ENCODE results near the gene NPIPA3.
"Not testable (repeated sequence)": the region's sequence is repeated elsewhere in the genome, so short reads cannot be mapped to it uniquely, and the experiment has no call there.

Gene NPIPA3

DNA sequence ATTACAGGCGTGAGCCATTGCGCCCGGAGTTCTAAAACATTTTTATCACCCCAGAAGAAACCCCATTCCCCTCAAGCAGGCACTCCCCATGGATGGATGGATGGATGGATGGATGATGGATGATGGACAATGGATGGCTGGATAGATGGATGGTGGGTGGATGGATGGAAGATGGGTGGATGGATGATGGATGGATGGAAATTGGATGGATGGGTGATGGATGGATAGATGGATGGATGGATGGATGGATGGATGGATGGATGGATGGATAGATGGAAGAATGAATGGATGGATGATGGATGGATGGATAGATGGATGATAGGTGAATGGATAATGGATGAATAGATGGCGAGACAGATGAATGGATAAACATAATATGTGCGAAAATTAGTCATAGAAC, 25.6 kb upstream of the NPIPA3 start:
- DNase-seq (ENCODE audit: low spot score), result no peak
- TF ChIP-seq, protein P1, sequence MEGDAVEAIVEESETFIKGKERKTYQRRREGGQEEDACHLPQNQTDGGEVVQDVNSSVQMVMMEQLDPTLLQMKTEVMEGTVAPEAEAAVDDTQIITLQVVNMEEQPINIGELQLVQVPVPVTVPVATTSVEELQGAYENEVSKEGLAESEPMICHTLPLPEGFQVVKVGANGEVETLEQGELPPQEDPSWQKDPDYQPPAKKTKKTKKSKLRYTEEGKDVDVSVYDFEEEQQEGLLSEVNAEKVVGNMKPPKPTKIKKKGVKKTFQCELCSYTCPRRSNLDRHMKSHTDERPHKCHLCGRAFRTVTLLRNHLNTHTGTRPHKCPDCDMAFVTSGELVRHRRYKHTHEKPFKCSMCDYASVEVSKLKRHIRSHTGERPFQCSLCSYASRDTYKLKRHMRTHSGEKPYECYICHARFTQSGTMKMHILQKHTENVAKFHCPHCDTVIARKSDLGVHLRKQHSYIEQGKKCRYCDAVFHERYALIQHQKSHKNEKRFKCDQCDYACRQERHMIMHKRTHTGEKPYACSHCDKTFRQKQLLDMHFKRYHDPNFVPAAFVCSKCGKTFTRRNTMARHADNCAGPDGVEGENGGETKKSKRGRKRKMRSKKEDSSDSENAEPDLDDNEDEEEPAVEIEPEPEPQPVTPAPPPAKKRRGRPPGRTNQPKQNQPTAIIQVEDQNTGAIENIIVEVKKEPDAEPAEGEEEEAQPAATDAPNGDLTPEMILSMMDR (IDR thresholded peaks at IDR 0.05), result no peak
- no peak overlapping the region for H3K27ac ChIP-seq
- H3K4me3 ChIP-seq, result no peak overlapping the region

DNA sequence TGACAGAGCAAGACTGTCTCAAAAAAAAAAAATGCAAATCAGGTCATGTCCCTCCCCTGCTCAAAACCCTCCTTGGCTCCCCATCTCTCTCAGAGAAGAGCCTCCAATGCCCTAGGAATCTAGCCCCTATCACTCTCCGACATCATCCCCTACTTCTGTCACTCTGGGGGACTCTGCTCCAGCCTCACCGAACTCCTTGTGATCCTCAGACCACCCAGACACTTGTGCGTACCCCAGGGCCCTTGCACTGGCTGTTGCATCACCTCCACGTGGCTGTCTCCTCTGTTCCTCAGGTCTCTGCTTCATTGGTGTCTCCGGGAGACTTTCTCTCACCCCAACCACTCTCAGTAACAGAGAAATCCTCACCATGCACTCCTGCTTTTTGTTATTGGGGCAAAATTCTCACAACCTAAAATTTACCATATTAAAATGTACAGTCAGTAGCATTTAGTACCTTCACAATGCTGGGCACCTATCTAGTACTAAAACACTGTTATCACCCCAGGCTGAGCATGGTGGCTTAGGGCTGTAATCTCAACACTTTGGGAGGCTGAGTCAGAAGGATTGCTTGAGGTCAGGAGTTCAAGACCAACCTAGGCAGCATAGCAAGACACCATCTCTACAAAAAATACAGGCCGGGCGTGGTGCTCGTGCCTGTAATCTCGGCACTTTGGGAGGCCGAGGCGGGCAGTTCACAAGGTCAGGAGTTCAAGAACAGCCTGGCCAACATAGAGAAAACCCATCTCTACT, 24.3 kb upstream of the NPIPA3 start:
- no peak for DNase-seq (ENCODE audit: low spot score)
- TF ChIP-seq, protein P1 (IDR thresholded peaks at IDR 0.05), result no peak
- Histone ChIP-seq H3K27ac (no peak overlapping the region), H3K4me3 (no peak overlapping the region)

DNA sequence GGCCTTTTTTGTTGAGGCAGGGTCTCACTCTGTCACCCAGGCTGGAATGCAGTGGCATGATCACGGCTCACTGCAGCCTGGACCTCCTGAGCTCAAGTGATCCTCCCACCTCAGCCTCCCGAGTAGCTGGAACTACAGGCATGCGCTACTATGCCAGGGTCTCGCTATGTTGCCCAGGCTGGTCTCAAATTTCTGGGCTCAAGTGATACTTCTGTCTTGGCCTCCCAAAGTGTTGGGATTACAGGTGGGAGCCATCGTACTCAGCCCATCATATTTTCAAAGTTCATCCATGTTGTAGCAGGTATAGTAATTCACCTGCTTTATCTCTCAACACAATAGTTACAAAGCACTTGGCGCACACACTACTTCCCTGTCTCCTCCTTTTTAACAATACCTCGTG, 22.8 kb upstream of the NPIPA3 start:
- DNase-seq (ENCODE audit: low spot score), result not testable (repeated sequence)

GRCh38 chr16:14681115-14681514, 22.1 kb upstream of the NPIPA3 start:
- Histone ChIP-seq H3K4me3 (no peak overlapping the region), H3K27ac (no peak overlapping the region)
- TF ChIP-seq, protein P1 (IDR thresholded peaks at IDR 0.05), result no peak
- DNase-seq (ENCODE audit: low spot score), result no peak

More for the DNA sequence above, 22.8 kb upstream of the NPIPA3 start:
- not testable (repeated sequence) for H3K4me3 ChIP-seq, H3K27ac ChIP-seq

DNA sequence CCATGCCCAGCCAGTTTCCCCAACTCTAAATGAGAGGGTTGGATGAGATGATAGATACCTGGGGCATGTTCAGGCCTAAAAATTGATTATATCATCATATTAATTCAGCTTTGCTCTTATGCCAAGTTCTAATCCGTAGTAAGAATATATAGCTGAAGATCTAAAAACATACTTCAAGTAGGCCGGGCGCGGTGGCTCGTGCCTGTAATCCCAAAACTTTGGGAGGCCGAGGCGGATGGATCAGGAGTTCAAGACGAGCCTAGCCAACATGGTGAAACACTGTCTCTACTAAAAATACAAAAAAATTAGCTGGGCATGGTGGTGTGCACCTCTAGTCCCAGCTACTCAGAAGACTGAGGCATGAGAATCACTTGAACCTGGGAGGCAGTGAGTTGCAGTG, 21.1 kb upstream of the NPIPA3 start:
- TF ChIP-seq, protein P1 (IDR thresholded peaks at IDR 0.05), result no peak
- no peak overlapping the region for H3K27ac ChIP-seq
- DNase-seq (ENCODE audit: low spot score), result no peak

DNA sequence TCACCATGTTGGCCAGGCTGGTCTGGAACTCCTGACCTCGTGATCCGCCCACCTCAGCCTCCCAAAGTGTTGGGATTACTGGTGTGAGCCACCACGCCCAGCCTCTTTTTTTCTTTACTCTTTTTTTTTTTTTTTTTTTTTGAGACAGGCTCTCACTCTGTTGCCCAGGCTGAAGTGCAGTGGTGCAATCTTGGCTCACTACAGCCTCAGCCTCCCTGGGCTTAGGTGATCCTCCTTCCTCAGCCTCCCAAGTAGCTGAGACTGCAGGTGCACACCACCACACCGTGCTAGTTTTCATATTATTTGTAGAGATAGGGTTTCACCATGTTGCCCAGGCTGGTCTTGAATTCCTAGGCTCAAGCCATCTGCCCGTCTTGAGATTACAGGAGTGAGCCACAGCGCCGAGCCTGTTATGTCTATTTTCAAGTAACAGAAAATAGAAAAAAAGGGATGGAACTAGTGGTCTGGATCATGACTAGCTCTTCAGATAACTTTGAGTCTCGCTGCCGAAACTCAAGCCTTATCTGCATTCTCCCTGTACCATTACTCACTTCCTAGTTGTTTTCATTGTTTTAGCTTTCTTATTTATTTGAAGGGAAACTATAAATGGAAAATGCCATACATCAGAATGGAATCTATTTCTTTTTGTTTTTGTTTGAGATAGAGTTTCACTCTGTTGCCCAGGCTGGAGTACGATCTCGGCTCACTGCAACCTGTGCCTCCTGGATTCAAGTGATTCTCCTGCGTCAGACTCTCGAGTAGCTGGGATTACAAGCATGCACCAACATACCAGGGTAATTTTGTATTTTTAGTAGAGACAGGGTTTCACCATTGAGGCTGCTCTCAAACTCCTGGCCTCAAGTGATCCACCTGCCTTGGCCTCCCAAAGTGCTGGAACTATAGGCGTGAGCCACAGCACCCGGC, 17.1 kb upstream of the NPIPA3 start:
- H3K4me3 ChIP-seq; DNase-seq (ENCODE audit: low spot score); H3K27ac ChIP-seq: not testable (repeated sequence)

More for the DNA sequence above, 21.1 kb upstream of the NPIPA3 start:
- H3K4me3 ChIP-seq, result no peak overlapping the region

GRCh38 chr16:14694129-14694528, 9.1 kb upstream of the NPIPA3 start, which contains the start of gene PLA2G10:
PLA2G10 (minus strand) TSS chr16:14694308; CDS start chr16:14694229, 79 bp downstream.
- not testable (repeated sequence) for DNase-seq (ENCODE audit: low spot score); H3K4me3 ChIP-seq; H3K27ac ChIP-seq

DNA sequence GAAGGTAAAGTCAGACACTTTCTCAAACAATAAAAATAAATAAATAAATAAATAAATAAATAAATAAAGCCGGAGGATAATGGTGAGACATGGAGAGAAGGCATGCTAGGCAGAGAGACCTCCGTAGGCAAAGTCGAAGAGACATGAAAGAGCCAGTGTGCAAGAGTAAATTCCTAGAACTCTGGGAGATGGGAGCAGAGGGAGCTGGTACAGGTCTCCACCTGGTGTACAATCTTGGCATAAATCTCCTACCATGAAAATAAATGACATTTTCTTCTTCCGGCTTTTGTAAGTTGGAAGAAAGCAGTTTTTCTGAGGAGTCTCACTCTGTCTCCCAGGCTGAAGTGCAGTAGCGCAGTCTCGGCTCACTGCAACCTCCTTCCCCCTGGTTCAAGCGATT, 1.4 kb upstream of the NPIPA3 start:
- DNase-seq (ENCODE audit: low spot score); H3K4me3 ChIP-seq: not testable (repeated sequence)

GRCh38 chr16:14702672-14703071, 539 bp upstream of the NPIPA3 start:
- DNase-seq (ENCODE audit: low spot score); H3K4me3 ChIP-seq; H3K27ac ChIP-seq: not testable (repeated sequence)

More for the DNA sequence above, 1.4 kb upstream of the NPIPA3 start:
- not testable (repeated sequence) for H3K27ac ChIP-seq

DNA sequence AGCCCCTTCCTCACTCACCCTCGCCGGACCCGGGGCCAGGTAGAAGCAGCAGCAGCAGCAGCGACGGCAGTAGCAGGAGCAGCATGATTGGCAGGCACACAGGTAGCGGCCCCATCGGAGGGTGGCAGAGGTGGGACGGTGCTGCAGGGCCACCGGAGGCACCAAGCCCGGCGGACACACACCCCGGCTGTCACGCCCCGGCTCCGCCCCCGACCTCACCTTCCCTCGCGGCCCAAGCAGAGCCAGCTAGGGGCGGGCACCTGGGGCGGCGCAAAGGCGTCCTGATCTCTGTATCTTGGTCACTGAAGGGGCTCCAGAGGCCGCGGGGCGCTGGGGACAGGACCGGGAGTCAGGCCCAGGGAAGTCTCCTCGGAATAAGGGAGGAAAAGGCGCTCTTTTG, 30.0 kb downstream of the NPIPA3 start:
- H3K27ac ChIP-seq; DNase-seq (ENCODE audit: low spot score); H3K4me3 ChIP-seq: not testable (repeated sequence)

DNA sequence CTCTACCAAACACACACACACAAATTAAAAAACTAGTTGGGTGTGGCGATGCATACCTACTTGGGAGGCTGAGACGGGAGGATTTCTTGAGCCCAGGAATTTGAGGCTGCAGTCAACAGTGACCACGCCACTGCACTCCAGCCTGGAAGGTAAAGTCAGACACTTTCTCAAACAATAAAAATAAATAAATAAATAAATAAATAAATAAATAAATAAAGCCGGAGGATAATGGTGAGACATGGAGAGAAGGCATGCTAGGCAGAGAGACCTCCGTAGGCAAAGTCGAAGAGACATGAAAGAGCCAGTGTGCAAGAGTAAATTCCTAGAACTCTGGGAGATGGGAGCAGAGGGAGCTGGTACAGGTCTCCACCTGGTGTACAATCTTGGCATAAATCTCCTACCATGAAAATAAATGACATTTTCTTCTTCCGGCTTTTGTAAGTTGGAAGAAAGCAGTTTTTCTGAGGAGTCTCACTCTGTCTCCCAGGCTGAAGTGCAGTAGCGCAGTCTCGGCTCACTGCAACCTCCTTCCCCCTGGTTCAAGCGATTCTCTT, 37.7 kb downstream of the NPIPA3 start:
- DNase-seq (ENCODE audit: low spot score); H3K4me3 ChIP-seq; H3K27ac ChIP-seq: not testable (repeated sequence)

DNA sequence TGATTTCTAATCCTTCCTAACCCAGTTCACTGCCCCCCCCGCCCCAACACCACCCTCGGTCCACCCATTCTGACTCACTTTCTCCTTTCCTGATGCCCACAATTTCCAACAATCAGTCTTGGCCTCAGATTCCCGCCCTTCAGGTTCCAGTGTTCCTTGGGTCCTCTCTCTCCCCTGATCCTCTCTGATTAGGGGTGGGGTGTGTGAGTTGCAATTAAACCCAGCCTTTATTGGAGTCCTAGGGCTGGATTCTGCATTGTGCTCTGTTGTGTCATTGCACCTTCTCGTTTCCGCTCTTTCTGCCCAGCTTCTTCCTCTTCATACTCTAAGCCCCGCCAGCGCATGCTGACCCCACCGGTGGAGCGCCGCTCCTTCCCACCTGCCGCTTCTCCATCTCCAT, 38.6 kb downstream of the NPIPA3 start:
- not testable (repeated sequence) for DNase-seq (ENCODE audit: low spot score); H3K27ac ChIP-seq; H3K4me3 ChIP-seq

DNA sequence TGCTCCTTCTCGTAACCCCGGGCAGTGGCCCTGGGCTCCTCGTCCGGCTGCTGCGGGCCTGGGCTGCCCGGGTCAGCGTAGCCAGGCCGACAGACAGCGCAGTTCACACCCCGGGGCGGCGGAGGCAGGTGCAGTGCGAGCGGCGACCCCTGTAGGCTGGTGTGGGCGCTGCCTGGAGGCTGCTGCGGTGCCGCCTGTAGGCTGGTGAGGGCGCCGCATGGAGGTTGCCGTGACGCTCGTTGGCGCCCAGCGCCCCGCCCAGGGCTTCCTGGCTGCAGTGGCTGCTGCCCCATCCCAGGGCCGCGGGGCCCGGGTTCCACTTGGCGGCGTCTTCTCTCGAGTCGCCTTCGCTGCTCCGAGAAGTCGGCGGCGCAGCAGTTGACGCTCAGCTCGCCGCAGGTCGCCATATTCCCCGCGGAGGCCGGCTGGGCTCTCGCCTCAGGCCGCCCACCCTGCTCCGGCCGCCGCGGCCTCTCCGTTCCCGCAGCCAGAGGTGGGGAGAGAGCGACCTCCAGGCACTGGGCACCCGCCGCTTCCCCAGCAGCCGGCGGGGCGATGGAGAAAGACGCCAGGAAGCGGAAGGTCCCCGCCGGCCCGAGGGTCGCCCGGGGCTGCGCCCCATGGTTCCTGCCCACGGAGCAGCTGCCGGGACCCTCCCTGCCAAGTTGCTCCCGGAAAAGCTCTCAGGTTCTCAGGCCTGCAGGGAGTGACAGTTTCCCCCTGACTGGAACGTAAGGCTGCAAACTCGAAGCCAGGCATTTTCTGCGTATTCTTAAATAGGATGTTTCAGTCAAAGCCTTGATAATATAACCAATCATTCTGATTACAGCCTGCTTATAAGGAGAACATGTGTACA, 39.3 kb downstream of the NPIPA3 start, which contains the start of gene NPIPA2:
TSS of gene NPIPA2 (plus strand) at position 261 of the 856 bp plus-strand sequence. CDS start 5,533 bp downstream, outside the sequence.
- not testable (repeated sequence) for H3K4me3 ChIP-seq; H3K27ac ChIP-seq; DNase-seq (ENCODE audit: low spot score)
